Putamen (tissue), 1 donor: ENCODE data around the gene PIGQ.

Source experiments
- DNase-seq: peaks from one replicate; pipeline ENCODE4 v3.0.0-alpha.2; 2016; ENCODE audit warnings: low spot score

PIGQ gene

DNA sequence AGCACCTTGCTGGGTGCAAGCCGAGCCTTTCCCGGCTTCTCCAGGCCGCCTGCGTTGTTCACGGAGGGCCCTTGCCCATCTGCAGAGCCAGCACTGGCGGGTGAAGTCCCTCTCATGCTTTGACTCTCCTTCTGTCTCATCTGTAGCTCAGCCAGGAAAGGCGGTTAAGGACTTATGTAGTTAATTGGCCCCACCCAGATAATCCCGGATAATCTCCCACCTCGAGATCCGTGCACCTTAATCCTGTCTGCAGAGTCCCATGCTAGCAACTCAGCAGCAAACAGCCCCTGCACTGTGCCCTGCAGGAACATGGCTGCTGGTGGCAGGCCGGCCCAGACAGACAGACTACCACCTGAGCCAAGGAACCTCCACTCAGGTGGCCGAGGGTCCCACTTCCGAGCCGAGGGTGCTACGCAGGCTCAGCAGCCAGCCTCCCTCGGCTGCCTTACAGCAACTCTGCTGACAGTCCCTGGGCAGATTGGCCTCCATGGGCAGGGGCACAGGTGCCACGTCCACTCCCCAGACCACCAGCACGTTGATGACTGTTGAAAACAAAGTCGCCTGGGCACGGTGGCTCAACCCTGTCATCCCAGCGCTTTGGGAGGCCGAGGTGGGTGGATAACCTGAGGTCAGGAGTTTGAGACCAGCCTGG lies 37.0 kb downstream of the PIGQ start:
- DNase-seq: no peak

DNA sequence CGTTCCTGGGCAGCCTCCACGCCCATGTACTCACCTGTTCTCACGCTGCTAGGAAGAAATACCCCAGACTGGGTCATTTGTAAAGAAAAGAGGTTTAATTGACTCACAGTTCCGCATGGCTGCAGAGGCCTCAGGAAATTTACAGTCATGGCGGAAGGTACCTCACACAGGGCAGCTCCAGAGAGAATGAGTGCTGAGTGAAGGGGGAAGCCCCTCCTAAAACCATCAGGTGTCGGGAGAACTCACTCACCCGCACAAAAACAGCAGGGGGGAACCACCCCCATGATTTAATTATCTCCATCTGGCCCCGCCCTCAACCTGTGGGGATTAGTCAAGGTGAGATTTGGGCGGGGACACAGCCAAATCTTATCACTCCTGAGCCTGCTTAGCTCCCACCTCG lies 38.3 kb downstream of the PIGQ start:
- no peak for DNase-seq

- DNase-seq: no peak
Measured at GRCh38 chr16:609316-609715, 39.5 kb downstream of the PIGQ start.

DNA sequence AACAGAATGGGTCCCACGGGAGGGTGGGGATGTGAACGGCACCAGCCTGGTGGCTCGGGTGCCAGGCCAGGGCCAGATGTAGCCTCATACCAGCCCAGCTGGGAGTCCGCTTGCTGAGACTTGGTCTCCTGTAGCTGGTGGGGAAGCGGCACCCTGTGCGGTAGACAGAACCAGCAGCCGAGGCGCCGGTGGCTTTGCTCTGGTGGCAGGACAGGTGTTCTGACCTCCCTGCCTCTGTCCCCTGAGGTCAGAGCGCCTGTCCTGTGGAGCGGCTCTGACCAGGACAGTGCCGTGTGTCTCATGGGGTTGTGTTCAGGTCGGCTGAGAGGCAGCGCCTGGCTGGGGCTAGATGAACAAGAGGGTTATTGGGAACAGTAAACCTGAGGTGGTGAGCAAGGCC lies 40.2 kb downstream of the PIGQ start:
- no peak for DNase-seq

- peak; percentile 60 for DNase-seq
Measured at GRCh38 chr16:610513-611381, 41.0 kb downstream of the PIGQ start.

DNA sequence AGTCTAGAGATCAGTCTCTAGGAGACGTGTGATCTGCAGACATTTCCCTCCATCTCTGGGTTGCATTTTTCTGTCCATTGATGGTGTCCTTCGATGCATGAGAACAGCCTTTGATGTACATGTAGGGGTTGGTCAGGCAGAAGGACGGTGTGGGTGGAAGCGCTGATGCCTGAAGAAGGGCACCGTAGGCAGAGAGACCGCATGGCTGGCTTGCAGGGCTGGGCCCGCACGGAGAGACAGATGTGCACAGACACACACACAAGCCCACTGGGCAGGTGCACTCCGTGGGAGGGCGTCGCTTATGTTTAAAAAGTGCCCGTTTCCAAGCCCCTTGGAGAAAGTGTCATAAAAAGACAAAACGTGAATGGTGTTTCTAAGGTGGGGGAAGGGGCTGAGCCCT lies 45.4 kb downstream of the PIGQ start:
- no peak for DNase-seq

- no peak for DNase-seq
Measured at GRCh38 chr16:616733-617586, 47.2 kb downstream of the PIGQ start.

DNA sequence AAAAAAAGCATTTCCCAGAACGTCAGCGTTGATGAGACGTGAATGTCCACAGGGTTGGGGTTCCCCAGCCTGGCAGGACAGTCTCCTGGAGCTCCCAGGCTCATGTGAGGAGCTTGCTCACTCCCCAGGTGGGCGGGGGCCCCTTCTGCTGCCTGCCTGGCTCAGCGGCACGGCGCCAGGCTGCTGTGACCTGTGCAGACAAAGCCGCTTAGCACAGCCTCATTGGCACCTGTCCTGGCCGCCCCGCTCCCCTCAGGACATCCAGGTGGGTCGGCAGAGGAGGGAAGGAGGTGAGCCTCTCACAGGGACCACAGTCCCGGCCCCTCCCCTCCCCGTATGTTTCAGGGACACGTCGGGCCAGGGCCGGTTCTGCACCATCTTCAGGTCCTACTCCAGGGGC lies 48.1 kb downstream of the PIGQ start:
- no peak for DNase-seq

DNA sequence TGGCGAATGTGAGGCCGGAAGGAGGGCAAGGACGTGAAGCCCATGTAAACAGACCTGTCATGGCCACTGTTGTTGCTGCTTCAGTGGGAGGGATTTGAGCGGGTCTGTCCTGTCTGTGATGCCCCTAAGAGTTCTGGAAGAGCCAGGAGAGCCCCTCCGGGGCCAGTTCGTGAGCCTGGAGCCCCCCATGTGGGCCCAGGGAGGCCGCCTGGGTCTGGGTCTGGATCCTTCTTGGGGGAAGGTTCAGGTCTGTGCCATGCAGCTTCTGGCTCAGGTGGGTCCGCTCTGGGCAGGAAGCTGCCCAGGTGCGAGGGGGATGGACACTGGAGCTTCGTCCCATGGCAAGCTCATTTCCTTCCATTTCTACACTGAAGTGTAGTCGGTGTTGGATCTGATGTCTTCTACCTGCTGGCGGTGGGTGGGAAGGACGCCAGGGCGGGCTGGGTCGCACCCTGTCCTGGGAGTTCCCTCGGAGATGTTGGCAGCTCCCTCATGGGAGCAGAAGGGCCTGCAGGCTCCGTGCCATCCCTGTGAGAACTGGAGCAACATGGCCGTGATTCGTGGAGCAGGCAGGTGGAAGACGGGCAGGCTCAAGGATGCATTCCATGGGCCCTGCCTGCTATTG lies 49.8 kb downstream of the PIGQ start:
- DNase-seq: no peak

GRCh38 chr16:620700-621525 lies 51.1 kb downstream of the PIGQ start:
- no peak for DNase-seq

DNA sequence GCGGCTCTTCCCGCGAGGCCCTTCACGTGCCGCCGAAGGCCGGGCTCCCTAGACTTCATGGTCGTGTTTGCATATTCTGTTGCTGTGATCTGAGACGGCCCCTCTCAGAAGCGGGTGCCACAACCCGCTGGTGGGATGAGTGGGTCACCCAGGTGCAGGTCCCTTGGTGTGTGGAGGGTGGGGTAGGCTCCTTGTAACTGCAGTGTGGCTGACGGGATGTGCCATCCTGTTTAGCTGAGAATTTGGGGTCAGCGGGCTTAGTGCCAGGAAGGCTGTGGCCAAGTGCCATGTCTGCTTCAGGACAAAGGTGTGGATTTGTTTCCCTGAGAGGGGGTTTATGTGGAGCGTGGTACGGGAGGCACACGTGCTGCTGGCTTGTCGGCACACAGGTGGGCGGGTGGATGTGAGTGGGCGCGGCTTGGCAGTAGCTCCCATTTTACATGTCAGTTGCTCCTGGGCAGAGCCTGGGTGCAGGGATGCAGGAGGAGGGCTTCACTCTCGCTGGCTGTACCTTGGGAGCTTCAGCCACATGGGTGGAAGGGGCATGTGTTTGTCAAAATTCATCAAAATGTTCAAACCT lies 51.8 kb downstream of the PIGQ start:
- DNase-seq: peak; percentile 53

DNA sequence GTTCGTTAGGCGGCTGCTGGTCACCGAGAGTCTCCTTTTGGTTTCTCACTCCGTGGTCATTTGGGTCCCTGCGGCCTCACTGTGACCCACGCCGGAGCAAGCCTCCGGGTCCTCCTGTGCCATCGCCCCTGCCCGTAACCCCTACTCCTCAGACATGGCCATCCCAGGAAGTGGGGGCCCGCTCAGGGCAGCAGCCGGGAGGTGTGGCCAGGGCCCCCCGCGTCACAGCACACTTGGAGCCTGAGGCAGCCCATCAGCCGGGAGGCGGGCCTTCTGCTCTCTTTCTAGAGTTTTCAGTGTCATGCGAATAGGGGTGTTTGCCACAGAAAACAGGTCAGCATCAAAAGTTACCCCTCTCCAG lies 53.1 kb downstream of the PIGQ start:
- no peak for DNase-seq

GRCh38 chr16:624526-625070 lies 54.8 kb downstream of the PIGQ start:
- DNase-seq: no peak

- DNase-seq: no peak
Measured at GRCh38 chr16:625117-625976, 55.6 kb downstream of the PIGQ start.

DNA sequence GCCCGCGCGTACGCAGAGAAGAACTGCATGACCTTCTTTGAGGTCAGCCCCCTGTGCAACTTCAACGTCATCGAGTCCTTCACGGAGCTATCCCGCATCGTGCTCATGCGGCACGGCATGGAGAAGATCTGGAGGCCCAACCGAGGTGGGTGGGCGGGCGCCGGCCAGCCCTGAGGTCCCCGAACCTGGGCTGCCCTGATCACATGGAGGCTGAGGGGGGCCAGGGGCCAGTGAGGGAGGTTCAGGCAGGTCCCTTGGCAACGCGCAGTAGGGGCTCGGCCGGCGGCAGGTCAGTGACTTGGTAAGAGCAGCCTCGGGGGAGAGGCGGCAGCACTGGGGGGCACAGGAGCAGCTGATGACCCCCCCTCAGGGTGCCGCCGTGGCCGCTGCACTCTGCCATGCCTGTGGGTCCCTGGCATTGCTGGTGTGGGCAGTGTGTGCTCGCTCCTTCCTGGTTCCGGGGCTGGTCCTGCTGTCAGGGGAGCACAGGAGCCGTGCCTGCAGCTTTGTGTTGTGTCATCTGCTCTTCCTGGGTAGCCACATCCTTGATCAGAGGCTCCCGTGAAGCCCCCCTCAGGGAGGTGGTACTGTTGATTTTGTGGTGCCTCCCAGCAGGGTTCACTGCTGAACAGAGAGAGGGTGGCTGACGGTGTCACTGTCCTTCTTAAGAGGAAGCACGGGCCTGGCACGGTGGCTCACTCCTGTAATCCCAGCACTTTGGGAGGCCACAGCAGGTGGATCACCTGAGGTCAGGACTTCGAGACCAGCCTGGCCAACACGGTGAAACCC lies 56.4 kb downstream of the PIGQ start:
- DNase-seq: no peak

DNA sequence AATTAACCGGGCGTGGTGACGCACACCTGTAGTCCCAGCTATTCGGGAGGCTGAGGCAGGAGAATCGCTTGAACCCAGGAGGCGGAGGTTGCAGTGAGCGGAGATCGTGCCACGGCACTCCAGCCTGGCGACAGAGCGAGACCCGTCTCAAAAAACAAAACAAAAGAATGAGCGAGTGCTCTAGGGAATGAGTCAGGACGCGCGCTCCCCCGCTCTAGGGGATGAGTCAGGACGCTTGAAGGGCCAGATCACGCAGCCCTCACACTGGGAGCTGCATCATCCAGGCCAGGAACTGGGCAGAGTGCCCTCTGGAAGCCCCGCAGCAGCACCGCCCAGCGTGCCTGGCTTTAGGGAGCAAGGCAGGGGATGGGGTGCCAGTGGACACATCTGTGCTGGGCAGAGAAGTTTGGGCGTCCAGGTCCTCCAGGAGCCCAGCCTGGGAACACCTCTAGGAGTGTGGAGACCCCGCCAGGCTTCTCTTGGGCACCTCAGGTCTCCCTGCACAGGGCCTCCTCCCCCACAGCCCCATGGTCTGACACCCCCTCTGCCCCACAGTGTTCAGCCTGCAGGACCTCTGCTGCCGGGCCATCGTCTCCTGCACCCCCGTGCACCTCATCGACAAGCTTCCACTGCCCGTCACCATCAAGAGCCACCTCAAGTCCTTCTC lies 57.2 kb downstream of the PIGQ start:
- DNase-seq: no peak

DNA sequence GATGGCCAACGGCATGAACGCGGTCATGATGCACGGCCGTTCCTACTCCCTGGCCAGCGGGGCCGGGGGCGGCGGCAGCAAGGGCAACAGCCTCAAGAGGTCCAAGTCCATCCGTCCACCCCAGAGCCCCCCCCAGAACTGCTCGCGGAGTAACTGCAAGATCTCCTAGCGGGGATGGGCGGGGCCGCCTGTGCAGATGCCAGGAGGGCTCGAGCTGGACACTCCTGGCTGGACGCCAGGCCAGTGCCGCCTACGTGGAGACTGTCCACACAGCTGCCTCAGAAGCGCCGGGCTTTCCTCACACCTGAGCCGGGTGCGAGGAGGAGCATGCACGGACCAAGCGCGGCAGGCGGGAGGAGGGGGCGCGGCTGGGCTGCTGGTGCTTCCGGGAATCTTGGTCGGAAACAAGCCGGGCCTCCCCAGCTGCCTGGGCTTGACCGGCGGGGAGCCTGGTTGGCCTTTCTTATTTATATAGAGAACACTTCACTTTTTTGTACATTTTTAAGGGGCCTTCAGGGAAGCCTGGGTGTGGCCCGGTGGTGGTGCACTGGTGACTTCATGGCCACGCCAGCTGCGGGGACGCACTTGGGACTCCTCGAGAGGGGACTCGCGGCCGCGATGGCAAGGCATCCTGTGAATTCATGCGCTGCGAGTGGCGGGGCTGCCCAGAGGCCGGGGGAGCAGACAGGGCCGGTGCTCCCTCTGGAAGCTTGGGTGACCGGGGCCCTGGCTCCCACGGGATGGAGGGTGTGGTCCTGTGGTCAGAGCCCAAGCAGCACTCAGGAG lies 57.9 kb downstream of the PIGQ start:
- DNase-seq: no peak
